Heart right ventricle (tissue), 16 donors: ENCODE results near the gene BTBD9. TPM values are rescaled to one million over a fixed set of nuclear protein-coding genes. Genes with fewer than 3 reads are reported as not detected.

Experiments used
- ATAC-seq, 8 donors: fragments of 200-7000 bp; cut with Tn5 transposase; one replicate each; pipeline ENCODE4 v1.9.1; 2020; ENCODE audit warnings: mild to moderate bottlenecking in 8 of 8, moderate library complexity in 8 of 8, moderate number of reproducible peaks in 1 of 8
- DNase-seq, 2 donors: peaks; one replicate each; pipeline ENCODE4 v3.0.0-alpha.2; 2020
- H3K27ac ChIP-seq, 10 donors: fragments of 200-600 bp; sonication (generic) in 2 of 10; one replicate each; pipeline versions ENCODE4 v1.5.0 to v1.8.0; 2020 to 2022; ENCODE audit warnings: mild to moderate bottlenecking in 3 of 10
- H3K27me3 ChIP-seq, 7 donors: fragments of 200-600 bp; one replicate each; pipeline ENCODE4 v1.8.0; 2021 to 2022; ENCODE audit warnings: mild to moderate bottlenecking in 2 of 7
- H3K36me3 ChIP-seq, 9 donors: fragments of 200-600 bp; sonication (generic) in 1 of 9; one replicate each; pipeline versions ENCODE4 v1.5.0 to v1.8.0; 2020 to 2022; ENCODE audit warnings: mild to moderate bottlenecking in 2 of 9
- H3K4me1 ChIP-seq, 9 donors: fragments of 200-600 bp; sonication (generic) in 1 of 9; one replicate each; pipeline versions ENCODE4 v1.5.0 to v1.8.0; 2020 to 2022; ENCODE audit warnings: mild to moderate bottlenecking in 4 of 9
- H3K4me3 ChIP-seq, 10 donors: fragments of 200-600 bp; sonication (generic) in 2 of 10; one replicate each; pipeline versions ENCODE4 v1.5.0 to v1.8.0; 2020 to 2022; ENCODE audit warnings: mild to moderate bottlenecking in 7 of 10, moderate library complexity in 2 of 10
- H3K9me3 ChIP-seq, 11 donors: fragments of 200-600 bp in 10 of 11; sonication (generic) in 2 of 11; one replicate each; pipeline versions ENCODE4 v1.5.0 to v1.8.0; 2013 to 2022; ENCODE audit warnings: mild to moderate bottlenecking in 2 of 11, control low read depth in 1 of 11, moderate library complexity in 1 of 11
- WGBS, 2 donors: extraction: QIAGEN DNeasy Blood & Tissue Kit; methylation state at CpG; one replicate each; pipeline ENCODE4 v1.1.7; 2013; ENCODE audit warnings: inconsistent platforms in 1 of 2; 5-methylcytosine and 5-hydroxymethylcytosine counted together
- intact Hi-C, 10 donors: fragments of 100-400 bp; cut with DNase I; formaldehyde crosslinking; loops; one replicate each; pipeline versions ENCODE4 v1.11.1 to v1.14.2; 2022
- polyA plus RNA-seq, 2 donors: library from polyadenylated mRNA; stranded (reverse); fragments of 200-250 nt; gene quantifications; one replicate each; pipeline ENCODE4 v1.2.3, GENCODE V29; 2013
- total RNA-seq, 10 donors: library from RNA; stranded (reverse); fragmentation: NEBNext Ultra II Directional in 3 of 10; extraction: Animal tissue kit (Norgen Biotek cat#: 25700) in 3 of 10; gene quantifications; one replicate each; pipeline versions ENCODE4 v1.2.1 to v1.2.4, GENCODE V29; 2021 to 2023
- TF ChIP-seq, protein P1 (sequence below), 9 donors: fragments of 200-600 bp; sonication (generic) in 2 of 9; IDR thresholded peaks; one replicate each; pipeline versions ENCODE4 v1.5.0 to v1.8.0; 2021 to 2022; ENCODE audit warnings: antibody characterized with exemption in 9 of 9, mild to moderate bottlenecking in 5 of 9, moderate library complexity in 1 of 9
- donor health status: Arrhythmogenic right ventricular cardiomyopathy.
- donor health status: ischemic (EF 13 %, LVEDD 7.1; RV severe dilation, severe dysfunction).
- donor health status: healthy with polysubstance abuse.
- donor health status: DM: no; HTN: yes; CAD: no.
- donor health status: DM: no; HTN: no; CAD: no.
- donor health status: ischemic (EF 25% LVEDD 6.9; RV normal size, moderate dysfunction).
- donor health status: ischemic (EF 25% LVEDD 5.7; RV mildly dilated, moderate dysfunction).
- donor health status: healthy.
- donor health status: DM: yes; HTN: yes; CAD: no.
- donor health status: Ischemic cardiomyopathy.
- donor health status: ischemic (EF 35%, LVEDD 5.7; RV mildly dilated, moderate dysfunction).
- donor health status: nonischemic (EF 11% LVEDD 7.7; RV severe dilation, severe dysfunction).
- donor health status: DM: yes; HTN: yes; CAD: no.
- donor health status: PGD.
- donor health status: ischemic (EF 29% LVEDD 5.4; RV normal size, mild dysfunction).
- donor health status: nonischemic (EF 23%, LVEDD 6.1; RV moderate dilation, normal function).

The BTBD9 gene
- total and polyA plus RNA-seq, 12 donors, result 4.2 to 27.7 (median 18.3) TPM

DNA sequence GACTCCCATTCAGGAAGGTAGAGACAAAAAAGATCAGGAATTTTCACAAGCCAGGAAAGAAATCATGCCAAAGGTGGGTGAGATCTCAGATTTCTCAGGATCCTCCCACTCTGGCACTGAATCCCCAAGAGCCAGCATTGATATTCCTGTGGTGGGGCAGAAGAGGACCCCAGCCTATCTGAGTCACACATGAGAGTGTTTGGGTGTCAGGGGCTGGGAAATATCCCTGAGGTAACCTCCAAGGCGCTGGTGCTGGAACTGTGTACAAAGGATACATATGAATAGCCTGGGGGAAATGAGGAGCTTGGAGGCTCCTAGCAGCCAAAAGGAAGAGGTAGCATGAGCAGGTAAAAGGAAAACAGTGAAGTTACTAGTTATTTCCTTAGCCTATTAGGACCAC lies 369.4 kb downstream of the BTBD9 start:
- H3K4me3 ChIP-seq, result no peak overlapping the region
- DNase-seq (no peak), ATAC-seq (no peak)
- intact Hi-C loops, result no loop called here
- H3K27ac ChIP-seq, result peak overlapping the region in 2 of 10 donors; percentile 16 to 33
- 86 to 94% methylated on average over 1 of the region's 1 CpG for WGBS, 2 donors
- TF ChIP-seq, protein P1, sequence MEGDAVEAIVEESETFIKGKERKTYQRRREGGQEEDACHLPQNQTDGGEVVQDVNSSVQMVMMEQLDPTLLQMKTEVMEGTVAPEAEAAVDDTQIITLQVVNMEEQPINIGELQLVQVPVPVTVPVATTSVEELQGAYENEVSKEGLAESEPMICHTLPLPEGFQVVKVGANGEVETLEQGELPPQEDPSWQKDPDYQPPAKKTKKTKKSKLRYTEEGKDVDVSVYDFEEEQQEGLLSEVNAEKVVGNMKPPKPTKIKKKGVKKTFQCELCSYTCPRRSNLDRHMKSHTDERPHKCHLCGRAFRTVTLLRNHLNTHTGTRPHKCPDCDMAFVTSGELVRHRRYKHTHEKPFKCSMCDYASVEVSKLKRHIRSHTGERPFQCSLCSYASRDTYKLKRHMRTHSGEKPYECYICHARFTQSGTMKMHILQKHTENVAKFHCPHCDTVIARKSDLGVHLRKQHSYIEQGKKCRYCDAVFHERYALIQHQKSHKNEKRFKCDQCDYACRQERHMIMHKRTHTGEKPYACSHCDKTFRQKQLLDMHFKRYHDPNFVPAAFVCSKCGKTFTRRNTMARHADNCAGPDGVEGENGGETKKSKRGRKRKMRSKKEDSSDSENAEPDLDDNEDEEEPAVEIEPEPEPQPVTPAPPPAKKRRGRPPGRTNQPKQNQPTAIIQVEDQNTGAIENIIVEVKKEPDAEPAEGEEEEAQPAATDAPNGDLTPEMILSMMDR (IDR thresholded peaks at IDR 0.05), result no peak
- no peaks in the 10 kb centered on the region for H3K9me3 ChIP-seq
- H3K4me1 ChIP-seq, result peaks cover 0 to 53% (median 30%) of the 10 kb centered on the region in 9 donors
- H3K36me3 ChIP-seq, result no peaks in the 10 kb centered on the region
- no peaks in the 10 kb centered on the region for H3K27me3 ChIP-seq

DNA sequence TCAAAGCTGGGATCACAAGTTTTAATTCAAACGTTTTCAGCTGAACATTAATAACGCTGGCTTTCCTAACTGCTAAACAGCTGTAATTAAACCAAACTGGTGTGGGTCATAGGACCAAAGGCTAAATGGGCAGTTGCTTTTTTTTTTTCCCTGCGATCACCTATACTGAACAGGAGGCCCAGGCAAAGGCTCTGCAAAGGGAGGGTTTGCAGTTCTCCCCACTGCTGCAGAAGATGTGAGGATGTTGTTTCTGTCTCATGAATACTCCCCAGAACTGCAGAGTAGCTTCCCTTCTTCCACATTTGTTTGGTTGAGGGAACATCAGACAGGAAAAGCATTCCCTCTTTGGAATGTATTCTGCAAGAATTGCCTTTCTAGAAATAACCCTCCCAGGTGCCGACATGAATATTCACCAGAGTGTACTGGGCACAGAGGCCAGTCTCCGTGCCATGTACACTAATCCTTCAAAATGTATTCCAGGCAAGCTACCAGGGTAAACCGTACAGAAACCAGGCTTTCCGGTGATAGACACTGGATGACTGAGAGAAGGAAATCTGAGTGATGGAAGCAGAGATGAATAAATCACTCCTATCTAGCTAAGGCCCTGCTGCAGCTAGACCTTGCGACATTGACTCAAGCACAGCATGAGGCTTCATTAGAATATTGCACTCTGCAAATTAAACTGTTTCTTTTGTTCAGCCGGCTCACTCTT lies 370.1 kb downstream of the BTBD9 start:
- Histone ChIP-seq H3K9me3 (no peaks in the 10 kb centered on the region), H3K27ac (peak overlapping the region in 3 of 10 donors; percentile 2 to 33 (median 11)), H3K4me1 (peaks cover 0 to 53% (median 30%) of the 10 kb centered on the region in 9 donors), H3K27me3 (no peaks in the 10 kb centered on the region), H3K36me3 (no peaks in the 10 kb centered on the region), H3K4me3 (no peak overlapping the region)
- ATAC-seq, result peak in 3 of 8 donors; percentile 23 to 44 (median 31)
- intact Hi-C loops, result no loop called here
- TF ChIP-seq, protein P1 (IDR thresholded peaks at IDR 0.05), result no peak
- DNase-seq, result no peak
- 60 to 61% methylated on average over 9 of the region's 9 CpGs for WGBS, 2 donors

GRCh38 chr6:38268342-38268741 lies 371.4 kb downstream of the BTBD9 start:
- ATAC-seq (peak in 2 of 8 donors; percentile 21 to 56), DNase-seq (no peak)
- TF ChIP-seq, protein P1 (IDR thresholded peaks at IDR 0.05), result no peak
- no peaks in the 10 kb centered on the region for H3K9me3 ChIP-seq
- H3K4me1 ChIP-seq, result peaks cover 0 to 51% (median 30%) of the 10 kb centered on the region in 9 donors
- intact Hi-C loops, result no loop called here
- H3K4me3 ChIP-seq, result no peak overlapping the region
- peak overlapping the region in 3 of 10 donors; percentile 6 to 36 (median 34) for H3K27ac ChIP-seq
- H3K36me3 ChIP-seq, result no peaks in the 10 kb centered on the region
- WGBS, 2 donors, result 62 to 70% methylated on average over 4 of the region's 4 CpGs
- no peaks in the 10 kb centered on the region for H3K27me3 ChIP-seq

GRCh38 chr6:38266921-38267354 lies 372.8 kb downstream of the BTBD9 start:
- Histone ChIP-seq H3K9me3 (no peaks in the 10 kb centered on the region), H3K4me3 (no peak overlapping the region), H3K27ac (no peak overlapping the region), H3K27me3 (no peaks in the 10 kb centered on the region), H3K4me1 (peaks cover 0 to 52% (median 31%) of the 10 kb centered on the region in 9 donors), H3K36me3 (no peaks in the 10 kb centered on the region)
- 92 to 93% methylated on average over 7 of the region's 7 CpGs for WGBS, 2 donors
- ATAC-seq (no peak), DNase-seq (no peak)
- TF ChIP-seq, protein P1 (IDR thresholded peaks at IDR 0.05), result no peak
- intact Hi-C loops, result no loop called here
